ENCODE measurements around the gene PLCB2. TPM values are rescaled to one million over a fixed set of nuclear protein-coding genes. Genes with fewer than 3 reads are reported as not detected.

The PLCB2 gene
- total RNA-seq, 2 donors from 2014 or later = 5.7 to 9.5 TPM

- H3K9ac ChIP-seq (ENCODE audit: low read depth in 2 of 2, low read length in 2 of 2) = no peak overlapping the region
- TF ChIP-seq, protein P1, sequence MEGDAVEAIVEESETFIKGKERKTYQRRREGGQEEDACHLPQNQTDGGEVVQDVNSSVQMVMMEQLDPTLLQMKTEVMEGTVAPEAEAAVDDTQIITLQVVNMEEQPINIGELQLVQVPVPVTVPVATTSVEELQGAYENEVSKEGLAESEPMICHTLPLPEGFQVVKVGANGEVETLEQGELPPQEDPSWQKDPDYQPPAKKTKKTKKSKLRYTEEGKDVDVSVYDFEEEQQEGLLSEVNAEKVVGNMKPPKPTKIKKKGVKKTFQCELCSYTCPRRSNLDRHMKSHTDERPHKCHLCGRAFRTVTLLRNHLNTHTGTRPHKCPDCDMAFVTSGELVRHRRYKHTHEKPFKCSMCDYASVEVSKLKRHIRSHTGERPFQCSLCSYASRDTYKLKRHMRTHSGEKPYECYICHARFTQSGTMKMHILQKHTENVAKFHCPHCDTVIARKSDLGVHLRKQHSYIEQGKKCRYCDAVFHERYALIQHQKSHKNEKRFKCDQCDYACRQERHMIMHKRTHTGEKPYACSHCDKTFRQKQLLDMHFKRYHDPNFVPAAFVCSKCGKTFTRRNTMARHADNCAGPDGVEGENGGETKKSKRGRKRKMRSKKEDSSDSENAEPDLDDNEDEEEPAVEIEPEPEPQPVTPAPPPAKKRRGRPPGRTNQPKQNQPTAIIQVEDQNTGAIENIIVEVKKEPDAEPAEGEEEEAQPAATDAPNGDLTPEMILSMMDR (IDR thresholded peaks at IDR 0.05) = no peak
- no peaks in the 10 kb centered on the region for H3K36me3 ChIP-seq
- no peaks in the 10 kb centered on the region for H3K9me3 ChIP-seq
- no peak overlapping the region for H3K27ac ChIP-seq
- intact Hi-C loops (cut with DNase I) = no loop called here
- no peaks in the 10 kb centered on the region for H3K4me1 ChIP-seq
- DNase-seq = no peak
- H3K4me3 ChIP-seq = no peak overlapping the region
- H3K27me3 ChIP-seq = peaks cover 6% of the 10 kb centered on the region
These were observed 64.5 kb downstream of the PLCB2 start for GRCh38 chr15:40243126-40243810.

DNA sequence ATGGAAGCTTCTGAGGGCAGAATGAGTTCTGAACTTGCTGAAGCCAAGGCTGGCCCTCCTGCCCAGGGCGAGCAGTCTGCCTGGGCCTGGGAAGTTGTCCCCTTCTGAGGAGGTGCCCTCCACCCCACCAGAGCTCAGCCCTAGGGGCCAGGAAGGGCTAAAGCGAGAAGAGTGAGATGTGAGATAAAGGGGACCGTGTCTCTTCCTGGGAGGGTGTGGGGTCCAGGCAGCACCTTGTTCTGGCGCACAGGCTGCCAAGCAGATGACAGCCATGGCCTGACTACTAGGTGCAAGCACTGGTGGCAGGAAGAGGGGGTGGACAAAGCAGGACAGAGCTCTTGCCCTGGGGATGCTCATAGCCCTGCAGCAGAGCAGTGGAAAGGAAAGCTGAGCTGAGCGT, 65.1 kb downstream of the PLCB2 start:
- Histone ChIP-seq H3K27me3 (peaks cover 6% of the 10 kb centered on the region), H3K9ac (ENCODE audit: low read depth in 2 of 2, low read length in 2 of 2) (no peak overlapping the region), H3K36me3 (no peaks in the 10 kb centered on the region), H3K27ac (no peak overlapping the region), H3K9me3 (no peaks in the 10 kb centered on the region), H3K4me3 (no peak overlapping the region), H3K4me1 (no peaks in the 10 kb centered on the region)
- TF ChIP-seq, protein P1 (IDR thresholded peaks at IDR 0.05) = no peak
- DNase-seq = no peak
- intact Hi-C loops (cut with DNase I) = no loop called here

- no peak for DNase-seq
- Histone ChIP-seq H3K4me1 (no peaks in the 10 kb centered on the region), H3K27ac (no peak overlapping the region), H3K36me3 (no peaks in the 10 kb centered on the region), H3K9me3 (no peaks in the 10 kb centered on the region), H3K4me3 (no peak overlapping the region), H3K27me3 (peaks cover 6% of the 10 kb centered on the region), H3K9ac (ENCODE audit: low read depth in 2 of 2, low read length in 2 of 2) (no peak overlapping the region)
- intact Hi-C loops (cut with DNase I) = no loop called here
- TF ChIP-seq, protein P1 (IDR thresholded peaks at IDR 0.05) = no peak
These were observed 65.5 kb downstream of the PLCB2 start for GRCh38 chr15:40242213-40242599.

- H3K9ac ChIP-seq (ENCODE audit: low read depth in 2 of 2, low read length in 2 of 2) = no peak overlapping the region
- no peaks in the 10 kb centered on the region for H3K9me3 ChIP-seq
- intact Hi-C loops (cut with DNase I) = no loop called here
- DNase-seq = no peak
- H3K36me3 ChIP-seq = no peaks in the 10 kb centered on the region
- H3K27ac ChIP-seq = no peak overlapping the region
- H3K4me3 ChIP-seq = no peak overlapping the region
- peaks cover 6% of the 10 kb centered on the region for H3K27me3 ChIP-seq
- TF ChIP-seq, protein P1 (IDR thresholded peaks at IDR 0.05) = no peak
- H3K4me1 ChIP-seq = no peaks in the 10 kb centered on the region
These were observed 66.2 kb downstream of the PLCB2 start for GRCh38 chr15:40241269-40242212.

- Histone ChIP-seq H3K36me3 (no peaks in the 10 kb centered on the region), H3K4me1 (no peaks in the 10 kb centered on the region), H3K27me3 (peaks cover 6% of the 10 kb centered on the region), H3K9me3 (no peaks in the 10 kb centered on the region), H3K4me3 (no peak overlapping the region), H3K27ac (no peak overlapping the region), H3K9ac (ENCODE audit: low read depth in 2 of 2, low read length in 2 of 2) (no peak overlapping the region)
- no peak for DNase-seq
- TF ChIP-seq, protein P1 (IDR thresholded peaks at IDR 0.05) = no peak
- intact Hi-C loops (cut with DNase I) = no loop called here
These were observed 67.0 kb downstream of the PLCB2 start for GRCh38 chr15:40240619-40241221.
